AG09309 (cell line): ENCODE measurements around the gene NUDT2.

Experiments
- DNase-seq: peaks from one replicate; pipeline ENCODE4 v3.0.0-alpha.2; 2010; ENCODE audit warnings: low read depth
- H3K4me3 ChIP-seq: 2 replicates; pipeline ENCODE4 v1.5.1; 2011; ENCODE audit warnings: mild to moderate bottlenecking, low read depth, low read length, moderate library complexity; ENCODE audit not compliant: control insufficient read depth
- CTCF ChIP-seq: IDR thresholded peaks from 2 replicates; pipeline ENCODE4 v1.5.1; 2011; ENCODE audit warnings: mild to moderate bottlenecking, low read depth, low read length, inconsistent platforms; ENCODE audit not compliant: insufficient read depth, control insufficient read depth; ENCODE audit errors: missing control alignments

Gene NUDT2

GRCh38 chr9:34379334-34380033, 50.1 kb downstream of the NUDT2 start:
- peak overlapping the region; percentile 21 for H3K4me3 ChIP-seq
- TF ChIP-seq CTCF, result peak; percentile 99
- no peak for DNase-seq

DNA sequence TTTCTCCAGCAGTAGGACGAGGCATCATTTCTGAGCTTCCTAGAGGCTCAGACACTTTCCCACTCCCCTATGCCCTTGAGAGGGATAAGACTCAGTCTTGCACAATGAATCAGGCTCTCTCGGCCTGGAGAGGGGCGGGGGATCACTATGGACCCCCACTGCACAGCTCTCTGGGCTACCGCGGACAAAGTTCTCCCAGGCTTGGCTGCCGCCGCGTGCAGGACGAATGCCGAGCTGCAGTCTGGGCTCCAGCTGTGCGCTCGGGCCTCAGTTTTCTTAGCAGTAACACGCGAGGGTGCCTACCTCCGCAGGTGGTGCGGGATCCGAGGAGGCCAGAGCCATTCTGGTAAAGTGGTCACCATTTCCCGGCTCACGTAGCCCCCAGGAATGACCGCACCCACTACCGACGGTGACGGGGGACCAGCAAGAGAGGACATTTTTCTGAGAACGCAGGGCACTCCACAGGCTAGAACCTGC, 50.7 kb downstream of the NUDT2 start:
- H3K4me3 ChIP-seq, result no peak overlapping the region
- TF ChIP-seq CTCF, result no peak
- no peak for DNase-seq

- TF ChIP-seq CTCF, result no peak
- H3K4me3 ChIP-seq, result peak overlapping the region; percentile 49
- no peak for DNase-seq
Measured at GRCh38 chr9:34380511-34381315, 51.3 kb downstream of the NUDT2 start.

- H3K4me3 ChIP-seq, result peak overlapping the region; percentile 49
- DNase-seq, result no peak
- TF ChIP-seq CTCF, result no peak
Measured at GRCh38 chr9:34381323-34381722, 52.0 kb downstream of the NUDT2 start.

DNA sequence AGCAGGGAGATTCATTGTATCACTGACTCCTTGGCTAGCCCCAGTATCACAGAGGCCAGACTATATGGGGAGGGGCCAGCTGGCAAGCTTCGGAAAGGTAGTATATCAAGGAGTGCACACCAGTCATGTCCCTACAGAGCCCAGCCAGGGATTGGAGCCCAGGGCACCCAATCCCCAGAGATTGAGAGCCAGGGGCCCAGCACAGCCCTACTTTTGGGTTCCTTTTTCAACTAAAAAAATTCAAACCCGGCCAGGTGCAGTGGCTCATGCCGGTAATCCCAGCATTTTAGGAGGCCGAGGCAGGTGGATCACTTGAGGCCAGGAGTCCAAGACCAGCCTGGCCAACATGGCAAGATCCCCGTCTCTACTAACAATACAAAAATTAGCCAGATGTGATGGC, 52.7 kb downstream of the NUDT2 start:
- no peak overlapping the region for H3K4me3 ChIP-seq
- DNase-seq, result no peak
- no peak for TF ChIP-seq CTCF

GRCh38 chr9:34382879-34383278, 53.5 kb downstream of the NUDT2 start:
- DNase-seq, result no peak
- no peak overlapping the region for H3K4me3 ChIP-seq
- no peak for TF ChIP-seq CTCF
